Measurements from ENCODE around the gene PXDN.

Gene PXDN

GRCh38 chr2:1705557-1706076 lies 38.7 kb downstream of the PXDN start:
- H3K27me3 ChIP-seq (ENCODE audit: control insufficient read depth, low read length) = no peaks in the 10 kb centered on the region
- no peaks in the 10 kb centered on the region for H3K79me2 ChIP-seq (ENCODE audit: control insufficient read depth, low read length)
- no peak overlapping the region for H3K4me3 ChIP-seq (ENCODE audit: low read length)
- H3K4me2 ChIP-seq (ENCODE audit: low read length) = no peak overlapping the region
- no peaks in the 10 kb centered on the region for H3F3A ChIP-seq (ENCODE audit: control insufficient read depth, insufficient read depth)
- no peak for TF ChIP-seq EZH2phosphoT487 (IDR thresholded peaks at IDR 0.05; ENCODE audit: borderline replicate concordance, low read length)
- TF ChIP-seq, protein P1, sequence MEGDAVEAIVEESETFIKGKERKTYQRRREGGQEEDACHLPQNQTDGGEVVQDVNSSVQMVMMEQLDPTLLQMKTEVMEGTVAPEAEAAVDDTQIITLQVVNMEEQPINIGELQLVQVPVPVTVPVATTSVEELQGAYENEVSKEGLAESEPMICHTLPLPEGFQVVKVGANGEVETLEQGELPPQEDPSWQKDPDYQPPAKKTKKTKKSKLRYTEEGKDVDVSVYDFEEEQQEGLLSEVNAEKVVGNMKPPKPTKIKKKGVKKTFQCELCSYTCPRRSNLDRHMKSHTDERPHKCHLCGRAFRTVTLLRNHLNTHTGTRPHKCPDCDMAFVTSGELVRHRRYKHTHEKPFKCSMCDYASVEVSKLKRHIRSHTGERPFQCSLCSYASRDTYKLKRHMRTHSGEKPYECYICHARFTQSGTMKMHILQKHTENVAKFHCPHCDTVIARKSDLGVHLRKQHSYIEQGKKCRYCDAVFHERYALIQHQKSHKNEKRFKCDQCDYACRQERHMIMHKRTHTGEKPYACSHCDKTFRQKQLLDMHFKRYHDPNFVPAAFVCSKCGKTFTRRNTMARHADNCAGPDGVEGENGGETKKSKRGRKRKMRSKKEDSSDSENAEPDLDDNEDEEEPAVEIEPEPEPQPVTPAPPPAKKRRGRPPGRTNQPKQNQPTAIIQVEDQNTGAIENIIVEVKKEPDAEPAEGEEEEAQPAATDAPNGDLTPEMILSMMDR (IDR thresholded peaks at IDR 0.05; ENCODE audit: low read depth, low read length, poor library complexity, severe bottlenecking) = no peak
- H3K4me1 ChIP-seq (ENCODE audit: control insufficient read depth, low read length) = no peaks in the 10 kb centered on the region
- no peaks in the 10 kb centered on the region for H4K20me1 ChIP-seq (ENCODE audit: control insufficient read depth, insufficient read depth, low read depth, low read length)
- no peaks in the 10 kb centered on the region for H3K9me3 ChIP-seq (ENCODE audit: control insufficient read depth, insufficient read depth, low read length)
- H3K9me2 ChIP-seq (replicated peaks; ENCODE audit: control insufficient read depth, low read length) = no peaks in the 10 kb centered on the region
- H3K27ac ChIP-seq (ENCODE audit: low read depth, low read length) = no peak overlapping the region
- no peaks in the 10 kb centered on the region for H3K36me3 ChIP-seq (ENCODE audit: control insufficient read depth, low read length)

DNA sequence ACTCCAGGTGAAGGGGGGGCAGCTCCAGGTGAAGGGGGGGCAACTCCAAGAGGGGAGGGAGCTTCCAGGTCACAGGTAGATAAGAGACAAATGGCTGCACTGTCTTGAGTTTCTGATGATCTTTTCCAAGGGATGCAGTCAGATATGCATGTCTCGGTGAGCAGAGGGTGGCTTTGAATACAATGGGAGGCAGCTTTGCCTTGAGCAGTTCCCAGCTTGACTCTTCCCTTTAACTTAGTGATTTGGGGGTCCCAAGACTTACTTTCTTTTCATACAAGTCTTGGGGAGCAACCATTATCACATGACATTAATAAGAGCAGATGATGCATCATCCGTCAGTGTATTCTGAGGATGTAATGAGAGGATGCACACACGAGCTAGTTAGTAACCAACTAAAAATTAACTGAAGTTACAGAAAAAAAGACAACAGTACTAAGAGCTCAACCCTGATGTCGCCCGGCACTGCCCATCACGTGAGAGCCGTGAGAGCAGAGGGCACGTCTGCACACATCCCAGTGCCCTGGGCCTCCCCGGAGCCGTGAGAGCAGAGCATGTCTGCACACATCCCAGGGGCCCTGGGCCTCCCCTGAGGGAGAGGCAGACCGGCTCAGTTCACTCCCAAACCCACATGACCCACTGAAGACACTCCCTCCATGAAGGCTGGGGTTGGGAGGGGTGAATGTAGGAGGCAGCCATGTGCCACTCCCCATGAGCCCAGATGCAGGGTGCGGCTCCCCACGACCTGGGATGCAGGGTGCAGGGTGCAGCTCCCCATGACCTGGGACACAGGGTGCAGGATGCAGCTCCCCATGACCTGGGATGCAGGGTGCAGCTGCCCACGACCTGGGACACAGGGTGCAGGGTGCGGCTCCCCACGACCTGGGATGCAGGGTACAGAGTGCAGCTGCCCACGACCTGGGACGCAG lies 39.4 kb downstream of the PXDN start:
- Histone ChIP-seq H3K9me2 (replicated peaks; ENCODE audit: control insufficient read depth, low read length) (no peaks in the 10 kb centered on the region), H3K4me1 (ENCODE audit: control insufficient read depth, low read length) (no peaks in the 10 kb centered on the region), H4K20me1 (ENCODE audit: control insufficient read depth, insufficient read depth, low read depth, low read length) (no peaks in the 10 kb centered on the region), H3K4me2 (ENCODE audit: low read length) (no peak overlapping the region), H3K9me3 (ENCODE audit: control insufficient read depth, insufficient read depth, low read length) (no peaks in the 10 kb centered on the region), H3K27me3 (ENCODE audit: control insufficient read depth, low read length) (no peaks in the 10 kb centered on the region), H3K27ac (ENCODE audit: low read depth, low read length) (no peak overlapping the region), H3K79me2 (ENCODE audit: control insufficient read depth, low read length) (no peaks in the 10 kb centered on the region), H3K4me3 (ENCODE audit: low read length) (no peak overlapping the region), H3F3A (ENCODE audit: control insufficient read depth, insufficient read depth) (no peaks in the 10 kb centered on the region), H3K36me3 (ENCODE audit: control insufficient read depth, low read length) (no peaks in the 10 kb centered on the region)
- TF ChIP-seq, protein P1 (IDR thresholded peaks at IDR 0.05; ENCODE audit: low read depth, low read length, poor library complexity, severe bottlenecking) = no peak
- TF ChIP-seq EZH2phosphoT487 (IDR thresholded peaks at IDR 0.05; ENCODE audit: borderline replicate concordance, low read length) = no peak

- no peaks in the 10 kb centered on the region for H3K4me1 ChIP-seq (ENCODE audit: control insufficient read depth, low read length)
- no peaks in the 10 kb centered on the region for H3K9me2 ChIP-seq (replicated peaks; ENCODE audit: control insufficient read depth, low read length)
- H3F3A ChIP-seq (ENCODE audit: control insufficient read depth, insufficient read depth) = no peaks in the 10 kb centered on the region
- H3K4me3 ChIP-seq (ENCODE audit: low read length) = no peak overlapping the region
- no peaks in the 10 kb centered on the region for H3K79me2 ChIP-seq (ENCODE audit: control insufficient read depth, low read length)
- no peak overlapping the region for H3K27ac ChIP-seq (ENCODE audit: low read depth, low read length)
- H3K9me3 ChIP-seq (ENCODE audit: control insufficient read depth, insufficient read depth, low read length) = no peaks in the 10 kb centered on the region
- TF ChIP-seq EZH2phosphoT487 (IDR thresholded peaks at IDR 0.05; ENCODE audit: borderline replicate concordance, low read length) = no peak
- TF ChIP-seq, protein P1 (IDR thresholded peaks at IDR 0.05; ENCODE audit: low read depth, low read length, poor library complexity, severe bottlenecking) = no peak
- no peaks in the 10 kb centered on the region for H3K36me3 ChIP-seq (ENCODE audit: control insufficient read depth, low read length)
- H4K20me1 ChIP-seq (ENCODE audit: control insufficient read depth, insufficient read depth, low read depth, low read length) = no peaks in the 10 kb centered on the region
- no peak overlapping the region for H3K4me2 ChIP-seq (ENCODE audit: low read length)
- no peaks in the 10 kb centered on the region for H3K27me3 ChIP-seq (ENCODE audit: control insufficient read depth, low read length)
These were observed 42.1 kb downstream of the PXDN start for GRCh38 chr2:1702186-1702565.

All from DOHH2 (cell line).